ENCODE data around the gene FIGN. TPM values are rescaled to one million over a fixed set of nuclear protein-coding genes. Genes with fewer than 3 reads are reported as not detected.
A peak's percentile ranks its signal among the peaks of the same experiment; 100 is the strongest.

Gene FIGN
- total and polyA plus RNA-seq, 7 donors, result 0.08 to 3.0 (median 1.2) TPM

DNA sequence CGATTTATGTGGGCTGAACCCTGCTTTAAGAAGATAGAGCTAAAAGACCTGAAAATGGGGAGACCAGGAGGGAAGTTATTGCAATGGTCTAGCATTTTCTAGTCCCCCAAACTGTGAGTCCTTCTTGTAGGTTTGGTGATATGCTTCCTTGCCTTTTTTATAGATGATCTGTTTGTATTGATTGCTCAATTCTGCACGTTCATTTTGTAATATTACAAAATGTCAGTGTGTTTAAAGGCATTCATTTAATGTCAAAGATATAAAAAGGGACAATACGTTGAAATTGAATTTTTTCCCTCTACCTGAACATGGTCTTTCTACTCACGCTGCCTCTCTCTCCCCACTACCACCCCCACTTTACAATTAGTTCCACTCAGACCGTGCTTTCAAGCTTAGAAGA, 5.6 kb upstream of the FIGN start:
- WGBS, 3 donors, result 76 to 79% (median 77%) methylated on average over 5 of the region's 5 CpGs
- Histone ChIP-seq H3K4me3 (no peak overlapping the region), H3K36me3 (ENCODE audit: insufficient read depth in 1 of 2, low read depth in 1 of 2) (no peaks in the 10 kb centered on the region), H3K9me3 (no peaks in the 10 kb centered on the region), H3K4me1 (peaks cover 3% of the 10 kb centered on the region), H3K27me3 (ENCODE audit: insufficient read depth in 3 of 3, low read length in 2 of 3) (no peaks in the 10 kb centered on the region), H3K27ac (no peak overlapping the region)
- no peak for ATAC-seq
- intact Hi-C loops (cut with DNase I), result loop anchor here in 1 of 2 donors (5.0 kb wide), 1 partner anchor 269 kb away; no protein-coding TSS in a partner anchor
- TF ChIP-seq, protein P1, sequence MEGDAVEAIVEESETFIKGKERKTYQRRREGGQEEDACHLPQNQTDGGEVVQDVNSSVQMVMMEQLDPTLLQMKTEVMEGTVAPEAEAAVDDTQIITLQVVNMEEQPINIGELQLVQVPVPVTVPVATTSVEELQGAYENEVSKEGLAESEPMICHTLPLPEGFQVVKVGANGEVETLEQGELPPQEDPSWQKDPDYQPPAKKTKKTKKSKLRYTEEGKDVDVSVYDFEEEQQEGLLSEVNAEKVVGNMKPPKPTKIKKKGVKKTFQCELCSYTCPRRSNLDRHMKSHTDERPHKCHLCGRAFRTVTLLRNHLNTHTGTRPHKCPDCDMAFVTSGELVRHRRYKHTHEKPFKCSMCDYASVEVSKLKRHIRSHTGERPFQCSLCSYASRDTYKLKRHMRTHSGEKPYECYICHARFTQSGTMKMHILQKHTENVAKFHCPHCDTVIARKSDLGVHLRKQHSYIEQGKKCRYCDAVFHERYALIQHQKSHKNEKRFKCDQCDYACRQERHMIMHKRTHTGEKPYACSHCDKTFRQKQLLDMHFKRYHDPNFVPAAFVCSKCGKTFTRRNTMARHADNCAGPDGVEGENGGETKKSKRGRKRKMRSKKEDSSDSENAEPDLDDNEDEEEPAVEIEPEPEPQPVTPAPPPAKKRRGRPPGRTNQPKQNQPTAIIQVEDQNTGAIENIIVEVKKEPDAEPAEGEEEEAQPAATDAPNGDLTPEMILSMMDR (IDR thresholded peaks at IDR 0.05), result no peak
- no peak for DNase-seq

DNA sequence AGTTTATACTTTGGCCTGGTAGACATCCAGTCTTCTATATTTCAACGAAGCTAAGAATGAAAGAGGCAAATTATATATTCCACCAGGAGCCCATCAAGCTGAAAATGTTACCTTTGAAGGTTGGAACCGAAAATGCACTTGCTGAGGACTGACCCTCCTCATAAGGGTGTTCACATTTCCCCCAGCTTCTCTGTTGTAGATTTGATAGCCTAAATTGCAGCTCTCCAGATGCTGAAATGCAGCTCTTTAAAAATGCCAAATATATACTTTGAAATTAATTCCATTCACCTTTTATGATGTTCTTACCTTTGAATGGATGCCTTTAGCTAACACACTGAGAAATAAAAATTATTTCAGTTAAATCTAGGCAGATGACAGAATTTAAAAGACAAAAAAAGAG, 1.8 kb upstream of the FIGN start:
- intact Hi-C loops (cut with DNase I), result loop anchor here in 1 of 2 donors (5.0 kb wide), 1 partner anchor 390 kb away; no protein-coding TSS in a partner anchor
- H3K9me3 ChIP-seq, result no peaks in the 10 kb centered on the region
- no peaks in the 10 kb centered on the region for H3K36me3 ChIP-seq (ENCODE audit: insufficient read depth in 1 of 2, low read depth in 1 of 2)
- H3K4me3 ChIP-seq, result no peak overlapping the region
- WGBS, 3 donors, result 83 to 93% (median 88%) methylated on average over 2 of the region's 2 CpGs
- ATAC-seq (no peak), DNase-seq (no peak)
- H3K4me1 ChIP-seq, result peaks cover 3% of the 10 kb centered on the region
- TF ChIP-seq, protein P1 (IDR thresholded peaks at IDR 0.05), result no peak
- no peaks in the 10 kb centered on the region for H3K27me3 ChIP-seq (ENCODE audit: insufficient read depth in 3 of 3, low read length in 2 of 3)
- H3K27ac ChIP-seq, result no peak overlapping the region

DNA sequence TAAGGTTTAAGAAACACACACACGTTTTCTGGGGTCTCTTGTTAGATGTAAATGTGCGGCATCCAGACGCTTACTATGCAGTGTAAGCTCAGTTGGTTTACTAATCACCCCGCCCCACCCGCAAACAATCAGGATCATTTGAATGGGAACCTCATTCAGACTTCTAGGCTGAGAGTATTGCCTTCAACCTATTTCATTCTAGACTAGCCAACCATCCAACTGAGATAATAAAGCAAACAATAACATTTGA, 1.3 kb upstream of the FIGN start:
- H3K4me1 ChIP-seq, result peaks cover 3% of the 10 kb centered on the region
- H3K36me3 ChIP-seq (ENCODE audit: insufficient read depth in 1 of 2, low read depth in 1 of 2), result no peaks in the 10 kb centered on the region
- 52 to 66% (median 62%) methylated on average over 5 of the region's 5 CpGs for WGBS, 3 donors
- H3K9me3 ChIP-seq, result no peaks in the 10 kb centered on the region
- ATAC-seq, result no peak
- peak overlapping the region; percentile 96 for H3K27ac ChIP-seq
- intact Hi-C loops (cut with DNase I), result loop anchor here in 1 of 2 donors (5.0 kb wide), 1 partner anchor 390 kb away; no protein-coding TSS in a partner anchor
- DNase-seq, result no peak
- no peaks in the 10 kb centered on the region for H3K27me3 ChIP-seq (ENCODE audit: insufficient read depth in 3 of 3, low read length in 2 of 3)
- H3K4me3 ChIP-seq, result peak overlapping the region; percentile 82
- TF ChIP-seq, protein P1 (IDR thresholded peaks at IDR 0.05), result no peak

DNA sequence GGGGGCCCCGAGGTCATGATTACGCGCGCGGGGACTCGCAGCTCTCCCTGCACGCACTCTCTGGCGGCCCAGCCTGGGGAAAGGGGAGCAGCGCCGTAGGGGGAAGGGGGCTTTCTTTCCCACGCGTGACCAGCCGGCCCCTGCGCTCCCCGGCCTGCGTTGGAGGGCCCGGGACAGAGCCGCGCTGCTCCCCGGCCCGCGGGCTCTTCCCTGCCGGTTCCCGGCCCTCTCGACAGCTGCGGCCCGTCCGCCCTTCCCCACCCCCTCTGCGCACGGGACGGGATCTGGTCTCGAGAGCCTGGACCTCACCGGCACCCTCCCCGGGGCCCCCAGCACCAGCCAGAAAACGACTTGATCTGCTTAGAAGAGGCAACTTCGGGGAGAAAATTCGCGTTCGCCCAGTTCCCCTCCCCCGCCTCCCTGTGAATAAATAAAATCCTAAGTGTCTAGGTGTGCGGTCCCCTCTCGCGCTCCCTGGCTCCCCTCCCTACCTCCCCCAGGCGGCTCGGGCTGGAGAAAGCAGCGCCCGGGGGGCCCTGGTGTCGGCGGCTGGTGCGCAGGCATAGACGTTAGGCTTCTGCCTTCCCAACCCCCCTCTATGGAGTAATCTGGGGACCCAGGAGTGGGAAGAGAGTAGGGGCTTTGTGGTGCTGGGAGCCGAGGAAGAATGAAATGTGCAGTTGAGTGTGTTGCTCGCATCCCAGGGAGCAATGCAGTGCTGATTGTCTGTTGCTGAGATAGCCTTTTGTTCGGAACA, 803 bp upstream of the FIGN start:
- peak overlapping the region; percentile 82 for H3K4me3 ChIP-seq
- TF ChIP-seq, protein P1 (IDR thresholded peaks at IDR 0.05), result peak; percentile 19
- H3K9me3 ChIP-seq, result no peaks in the 10 kb centered on the region
- H3K36me3 ChIP-seq (ENCODE audit: insufficient read depth in 1 of 2, low read depth in 1 of 2), result no peaks in the 10 kb centered on the region
- no peaks in the 10 kb centered on the region for H3K27me3 ChIP-seq (ENCODE audit: insufficient read depth in 3 of 3, low read length in 2 of 3)
- WGBS, 3 donors, result 2 to 7% (median 2%) methylated on average over 33 to 54 of the region's 54 CpGs
- ATAC-seq (peak; percentile 62 to 71 (median 65)), DNase-seq (peak in 1 of 2 donors; percentile 55)
- intact Hi-C loops (cut with DNase I), result loop anchor here in 1 of 2 donors (5.0 kb wide), 1 partner anchor 389 kb away; no protein-coding TSS in a partner anchor
- H3K27ac ChIP-seq, result peak overlapping the region; percentile 96
- peaks cover 3% of the 10 kb centered on the region for H3K4me1 ChIP-seq

Data from psoas muscle (tissue), 8 donors.